Endothelial cell of umbilical vein (primary cell): ENCODE measurements around the gene C16orf86. TPM values are rescaled to one million over a fixed set of nuclear protein-coding genes. Genes with fewer than 3 reads are reported as not detected.

Experiments used
- BruUV-seq: library from RNA; stranded (reverse); fragments of 400-500 nt; replicated peaks from 2 replicates; lab custom pipeline; 2021; lab: Mats Ljungman, UMichigan
- CTCF ChIA-PET: fragments of 300-600, 350-600 bp; sonication (Branson Sonifier 250); formaldehyde crosslinking; loops from one replicate; lab custom pipeline; 2021; ENCODE audit warnings: antibody characterized with exemption, inconsistent platforms; lab: Charles Lee
- POLR2A ChIA-PET: fragments of 300-600, 350-600 bp; sonication (Branson Sonifier 250); formaldehyde crosslinking; loops from one replicate; lab custom pipeline; 2021; ENCODE audit warnings: antibody characterized with exemption, inconsistent platforms; lab: Charles Lee
- DNase-seq: peaks from one replicate; pipeline ENCODE4 v3.0.0-alpha.2; 2011; ENCODE audit warnings: low read depth, low spot score
- FAIRE-seq: peaks from 2 replicates; lab custom pipeline; 2011; peaks lifted over from hg19 to GRCh38; lab: Jason Lieb, UNC
- H2AFZ ChIP-seq: 2 replicates; pipeline ENCODE4 v1.6.0; 2012; ENCODE audit warnings: low read depth, low read length, control low read depth, inconsistent platforms
- H3K27ac ChIP-seq: 2 replicates; pipeline ENCODE4 v1.5.1; 2011; ENCODE audit warnings: low read depth, mild to moderate bottlenecking, control low read depth, low read length, moderate library complexity; ENCODE audit not compliant: insufficient read depth
- H3K27me3 ChIP-seq, 2 experiments: 2 replicates each; pipeline versions ENCODE4 v1.6.0 to v1.6.1; 2011; ENCODE audit warnings: low read length in 2 of 2, mixed read lengths in 1 of 2; ENCODE audit not compliant: control insufficient read depth in 2 of 2, insufficient read depth in 2 of 2
- H3K36me3 ChIP-seq, 2 experiments: 2 replicates in 1 of 2; 3 replicates in 1 of 2; pipeline ENCODE4 v1.5.1; 2011; ENCODE audit warnings: low read length in 2 of 2, mild to moderate bottlenecking in 1 of 2, moderate library complexity in 1 of 2; ENCODE audit not compliant: control insufficient read depth in 2 of 2, insufficient read depth in 2 of 2; ENCODE audit errors: extremely low read depth in 1 of 2
- H3K4me1 ChIP-seq: 3 replicates; pipeline ENCODE4 v1.5.1; 2011; ENCODE audit warnings: mild to moderate bottlenecking, low read length; ENCODE audit not compliant: control insufficient read depth, insufficient read depth; ENCODE audit errors: extremely low read depth
- H3K4me2 ChIP-seq: 2 replicates; pipeline ENCODE4 v1.6.1; 2011; ENCODE audit warnings: low read length, control low read depth, mixed read lengths; ENCODE audit not compliant: insufficient read depth
- H3K4me3 ChIP-seq, 3 experiments: fragments of 200-600 bp in 1 of 3; sonication (generic), shearing (Covaris generic) in 1 of 3; replicated peaks in 1 of 3; 2 replicates each; pipeline ENCODE4 v1.5.1; 2011 to 2016; ENCODE audit warnings: control low read depth in 3 of 3, low read length in 3 of 3, mild to moderate bottlenecking in 2 of 3, inconsistent platforms in 1 of 3, low read depth in 1 of 3, moderate library complexity in 1 of 3; ENCODE audit not compliant: insufficient read depth in 1 of 3
- H3K79me2 ChIP-seq: 2 replicates; pipeline ENCODE4 v1.6.0; 2012; ENCODE audit warnings: low read length, inconsistent platforms; ENCODE audit not compliant: control insufficient read depth, insufficient read depth
- H3K9ac ChIP-seq: replicated peaks from 2 replicates; pipeline ENCODE3; 2011; ENCODE audit warnings: low read length, control low read depth; ENCODE audit not compliant: insufficient read depth; ENCODE audit errors: extremely low read depth
- H3K9me1 ChIP-seq: replicated peaks from 3 replicates; pipeline ENCODE4 v1.6.0; 2011; ENCODE audit warnings: mild to moderate bottlenecking, low read length; ENCODE audit not compliant: control insufficient read depth, insufficient read depth; ENCODE audit errors: extremely low read depth
- H3K9me3 ChIP-seq: replicated peaks from 2 replicates; pipeline ENCODE4 v1.5.1; 2012; ENCODE audit warnings: low read length, inconsistent platforms; ENCODE audit not compliant: control insufficient read depth, insufficient read depth
- H4K20me1 ChIP-seq: replicated peaks from 2 replicates; pipeline ENCODE3; 2011; ENCODE audit warnings: mild to moderate bottlenecking, low read length; ENCODE audit not compliant: control insufficient read depth, insufficient read depth; ENCODE audit errors: extremely low read depth
- EZH2 ChIP-seq: IDR thresholded peaks from 2 replicates; pipeline ENCODE4 v1.6.1; 2012; ENCODE audit warnings: borderline replicate concordance, low read depth, mild to moderate bottlenecking, moderate library complexity, low read length, inconsistent platforms; ENCODE audit not compliant: severe bottlenecking
- GATA2 ChIP-seq: IDR thresholded peaks from 2 replicates; pipeline ENCODE4 v1.7.0; 2011; ENCODE audit warnings: low read depth, mild to moderate bottlenecking, moderate library complexity, mixed read lengths, low read length; ENCODE audit not compliant: insufficient read length, insufficient read depth
- JUN ChIP-seq: IDR thresholded peaks from 2 replicates; pipeline ENCODE4 v1.6.1; 2011; ENCODE audit warnings: borderline replicate concordance, low read depth; ENCODE audit not compliant: insufficient read length, insufficient read depth
- MAX ChIP-seq: IDR thresholded peaks from 2 replicates; pipeline ENCODE4 v1.6.1; 2011; ENCODE audit not compliant: insufficient read depth, insufficient read length
- POLR2A ChIP-seq: IDR thresholded peaks from 2 replicates; pipeline ENCODE4 v1.6.1; 2012; ENCODE audit warnings: low read depth, mild to moderate bottlenecking, control low read depth, low read length
- POLR2AphosphoS5 ChIP-seq: IDR thresholded peaks from 2 replicates; pipeline ENCODE4 v1.6.1; 2012; ENCODE audit warnings: low read depth, mild to moderate bottlenecking, control low read depth, low read length, moderate library complexity; ENCODE audit not compliant: insufficient read depth
- dilution Hi-C: fragments of 300-500 bp; cut with MboI; formaldehyde crosslinking; loops from one replicate; pipeline ENCODE4 v1.15.0; 2019; ENCODE audit warnings: low sequenced_read_pairs; ENCODE audit not compliant: extremely low pct_ligation_motif_present
- intact Hi-C: fragments of 100-400 bp; cut with micrococcal nuclease; formaldehyde crosslinking; loops from one replicate; pipeline ENCODE4 v1.10.0; 2022
- polyA plus RNA-seq, 4 experiments: library from polyadenylated mRNA; depleted of rRNA in 3 of 4; stranded (reverse) in 3 of 4; unstranded in 1 of 4; fragments of >200 nt; gene quantifications; 2 replicates each; pipeline versions ENCODE4 v1.2.1 to v1.2.3, GENCODE V29; 2011 to 2012; ENCODE audit warnings: missing spikeins in 1 of 4
- total RNA-seq: library from RNA; stranded (reverse); gene quantifications from 2 replicates; pipeline ENCODE4 v1.2.3, GENCODE V29; 2021

Gene C16orf86
- total and polyA plus RNA-seq, 2 donors (not counting 3 experiments of a cell fraction or from before 2014, with no cell fraction given): 0.62 to 0.98 TPM

GRCh38 chr16:67661101-67661761 lies 5.4 kb upstream of the C16orf86 start:
- Histone ChIP-seq H3K79me2 (no peaks in the 10 kb centered on the region), H3K9me3 (no peaks in the 10 kb centered on the region), H3K27me3 (no peaks in the 10 kb centered on the region), H3K9ac (no peak overlapping the region), H3K27ac (no peak overlapping the region), H4K20me1 (no peaks in the 10 kb centered on the region), H3K4me2 (peak overlapping the region; percentile 56), H3K4me1 (peaks cover 14% of the 10 kb centered on the region), H2AFZ (peak overlapping the region; percentile 44), H3K36me3 (peaks cover 0 to 6% of the 10 kb centered on the region in 2 experiments), H3K4me3 (peak overlapping the region in 2 of 3 experiments; percentile 24 to 70), H3K9me1 (no peaks in the 10 kb centered on the region)
- DNase-seq: peak; percentile 61
- no TSS peak for BruUV-seq
- ChIA-PET CTCF (interaction anchor here (1.1 to 2.1 kb wide), 7 partner anchors 11 to 140 kb away, joined by 3 to 31 read pairs (median 6); partner anchors contain the start of gene CARMIL2), POLR2A (no interaction called here)
- peak; percentile 70 for FAIRE-seq
- TF ChIP-seq EZH2 (no peak), POLR2A (no peak), JUN (no peak), POLR2AphosphoS5 (peak; percentile 0)
- intact Hi-C loops: loop anchor here (2.0 kb wide), 1 partner anchor 122 kb away; no protein-coding TSS in a partner anchor
- dilution Hi-C loops: no loop called here

GRCh38 chr16:67661886-67662652 lies 4.5 kb upstream of the C16orf86 start:
- Histone ChIP-seq H3K27ac (no peak overlapping the region), H3K9me3 (no peaks in the 10 kb centered on the region), H3K79me2 (no peaks in the 10 kb centered on the region), H2AFZ (no peak overlapping the region), H3K4me1 (peaks cover 18% of the 10 kb centered on the region), H3K4me3 (no peak overlapping the region), H3K9me1 (no peaks in the 10 kb centered on the region), H3K36me3 (peaks cover 0 to 6% of the 10 kb centered on the region in 2 experiments), H3K9ac (no peak overlapping the region), H3K4me2 (no peak overlapping the region), H3K27me3 (no peaks in the 10 kb centered on the region), H4K20me1 (no peaks in the 10 kb centered on the region)
- FAIRE-seq: no peak
- POLR2A ChIA-PET: no interaction called here
- intact Hi-C loops: loop anchor here (2.0 kb wide), 1 partner anchor 123 kb away; no protein-coding TSS in a partner anchor
- dilution Hi-C loops: no loop called here
- no TSS peak for BruUV-seq
- CTCF ChIA-PET: interaction anchor here (1.1 to 12.7 kb wide), 2 partner anchors 11 to 141 kb away, joined by 4 to 163 read pairs; no protein-coding TSS in a partner anchor
- no peak for DNase-seq
- TF ChIP-seq JUN (no peak), MAX (no peak), EZH2 (no peak), GATA2 (no peak), POLR2A (no peak)
